HFFc6 (cell line): ENCODE data around the gene PER1. TPM values are rescaled to one million over a fixed set of nuclear protein-coding genes. Genes with fewer than 3 reads are reported as not detected.

Source experiments
- DNase-seq: peaks from one replicate; pipeline ENCODE4 v3.0.0-alpha.2; 2018
- H3K27ac Mint-ChIP-seq: 2 replicates; pipeline ENCODE4 v1.8.0; 2020; ENCODE audit warnings: mild to moderate bottlenecking, mixed read lengths
- H3K27me3 Mint-ChIP-seq: 2 replicates; pipeline ENCODE4 v1.8.0; 2021; ENCODE audit warnings: mild to moderate bottlenecking, moderate library complexity, mixed read lengths; ENCODE audit not compliant: insufficient read depth
- H3K36me3 Mint-ChIP-seq: 2 replicates; pipeline ENCODE4 v1.8.0; 2021; ENCODE audit warnings: low read depth, mixed read lengths
- H3K4me1 Mint-ChIP-seq: 2 replicates; pipeline ENCODE4 v1.8.0; 2020; ENCODE audit warnings: low read depth, mixed read lengths
- H3K4me3 Mint-ChIP-seq: 2 replicates; pipeline ENCODE4 v1.8.0; 2020; ENCODE audit warnings: mild to moderate bottlenecking, moderate library complexity, mixed read lengths
- H3K9me3 Mint-ChIP-seq: 2 replicates; pipeline ENCODE4 v1.8.0; 2020; ENCODE audit warnings: mild to moderate bottlenecking, mixed read lengths
- total RNA-seq, 6 experiments: library from RNA; stranded (reverse); fragmentation: NEBNext Ultra II Directional; extraction: Animal tissue kit (Norgen Biotek cat#: 25700); gene quantifications; 2 replicates in 1 of 6; 3 replicates in 5 of 6; pipeline ENCODE4 v1.2.3, GENCODE V29; 2021
- TF ChIP-seq, protein P1 (sequence below): fragments of 200-600 bp; sonication (generic); IDR thresholded peaks from 2 replicates; pipeline ENCODE4 v1.5.0; 2021; ENCODE audit warnings: antibody characterized with exemption, mild to moderate bottlenecking

The PER1 gene
- total RNA-seq, 6 experiments from 2014 or later = 18.9 to 31.8 (median 26.9) TPM

DNA sequence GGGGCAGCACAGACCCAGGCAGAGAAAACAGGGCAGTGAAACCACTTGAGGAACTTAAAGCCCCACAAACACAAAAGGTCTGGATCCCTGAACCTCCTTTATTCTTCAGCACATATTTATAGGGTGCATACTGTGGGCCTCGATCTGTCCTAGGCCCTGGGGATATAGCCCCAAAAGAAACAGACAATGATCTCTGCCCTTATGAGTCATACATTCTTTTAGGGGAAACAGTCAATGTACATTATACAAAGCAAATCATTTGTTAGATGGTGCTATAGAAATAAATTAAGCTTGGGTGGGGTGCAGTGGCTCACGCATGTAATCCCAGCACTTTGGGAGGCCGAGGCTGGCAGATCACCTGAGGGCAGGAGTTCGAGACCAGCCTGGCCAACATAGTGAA, 18.3 kb downstream of the PER1 start:
- Mint-ChIP-seq H3K36me3 (no peaks in the 10 kb centered on the region), H3K27ac (peak overlapping the region; percentile 43), H3K9me3 (no peaks in the 10 kb centered on the region), H3K4me1 (peaks cover 28% of the 10 kb centered on the region), H3K4me3 (no peak overlapping the region), H3K27me3 (peaks cover 1% of the 10 kb centered on the region)
- no peak for DNase-seq
- TF ChIP-seq, protein P1, sequence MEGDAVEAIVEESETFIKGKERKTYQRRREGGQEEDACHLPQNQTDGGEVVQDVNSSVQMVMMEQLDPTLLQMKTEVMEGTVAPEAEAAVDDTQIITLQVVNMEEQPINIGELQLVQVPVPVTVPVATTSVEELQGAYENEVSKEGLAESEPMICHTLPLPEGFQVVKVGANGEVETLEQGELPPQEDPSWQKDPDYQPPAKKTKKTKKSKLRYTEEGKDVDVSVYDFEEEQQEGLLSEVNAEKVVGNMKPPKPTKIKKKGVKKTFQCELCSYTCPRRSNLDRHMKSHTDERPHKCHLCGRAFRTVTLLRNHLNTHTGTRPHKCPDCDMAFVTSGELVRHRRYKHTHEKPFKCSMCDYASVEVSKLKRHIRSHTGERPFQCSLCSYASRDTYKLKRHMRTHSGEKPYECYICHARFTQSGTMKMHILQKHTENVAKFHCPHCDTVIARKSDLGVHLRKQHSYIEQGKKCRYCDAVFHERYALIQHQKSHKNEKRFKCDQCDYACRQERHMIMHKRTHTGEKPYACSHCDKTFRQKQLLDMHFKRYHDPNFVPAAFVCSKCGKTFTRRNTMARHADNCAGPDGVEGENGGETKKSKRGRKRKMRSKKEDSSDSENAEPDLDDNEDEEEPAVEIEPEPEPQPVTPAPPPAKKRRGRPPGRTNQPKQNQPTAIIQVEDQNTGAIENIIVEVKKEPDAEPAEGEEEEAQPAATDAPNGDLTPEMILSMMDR = no peak

DNA sequence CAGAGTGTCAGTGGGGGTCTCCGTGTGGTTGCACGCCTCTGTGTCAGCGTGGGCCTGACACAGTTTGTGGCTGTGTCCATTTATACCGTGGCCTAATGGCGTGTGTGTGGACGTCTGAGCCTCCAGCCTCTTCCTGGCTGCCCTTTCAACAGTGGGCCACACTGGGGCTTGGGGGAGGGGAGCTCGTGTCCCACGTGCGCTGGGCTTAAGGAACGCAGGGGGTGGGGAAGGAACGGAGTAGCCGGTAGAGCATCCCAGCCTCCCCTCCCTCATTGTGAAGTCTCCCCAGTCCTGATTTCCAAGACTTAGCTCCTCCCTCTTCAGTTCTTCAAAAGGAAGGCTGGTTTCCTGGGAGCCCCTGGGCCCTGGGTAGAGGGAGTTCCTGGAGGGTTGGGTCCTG, 18.8 kb downstream of the PER1 start:
- Mint-ChIP-seq H3K4me1 (peaks cover 28% of the 10 kb centered on the region), H3K36me3 (no peaks in the 10 kb centered on the region), H3K27ac (0 out of 2 replicates have a peak overlapping the region, but pooled peaks have one; percentile 43), H3K4me3 (no peak overlapping the region), H3K27me3 (peaks cover 1% of the 10 kb centered on the region), H3K9me3 (no peaks in the 10 kb centered on the region)
- TF ChIP-seq, protein P1 = no peak
- no peak for DNase-seq

DNA sequence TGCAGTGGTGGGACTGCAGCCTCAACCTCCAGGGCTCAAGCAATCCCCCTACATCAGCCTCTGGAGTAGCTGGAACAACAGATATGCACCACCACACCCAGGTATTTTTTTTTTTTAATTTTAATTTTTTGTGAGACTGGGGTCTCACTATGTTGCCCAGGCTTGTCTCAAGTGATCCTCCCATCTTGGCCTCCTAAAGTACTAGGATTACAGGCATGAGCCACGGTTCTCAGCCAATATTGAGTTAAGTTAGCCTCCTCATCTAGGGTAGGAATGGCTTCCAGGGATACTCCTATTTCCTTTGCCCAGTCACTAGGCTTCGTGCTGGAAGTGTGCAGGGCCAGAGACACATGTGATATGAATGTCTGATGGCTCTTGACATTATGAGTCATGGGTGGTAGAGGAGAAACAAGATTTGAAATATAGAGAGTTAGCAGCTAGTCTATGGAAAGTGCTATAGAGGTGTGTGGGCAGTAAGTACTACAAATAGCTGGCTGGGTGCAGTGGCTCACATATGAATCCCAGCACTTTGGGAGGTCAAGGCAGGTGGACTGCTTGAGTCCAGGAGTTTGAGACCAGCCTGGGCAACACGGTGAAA, 20.3 kb downstream of the PER1 start:
- Mint-ChIP-seq H3K36me3 (no peaks in the 10 kb centered on the region), H3K4me3 (no peak overlapping the region), H3K9me3 (no peaks in the 10 kb centered on the region), H3K27ac (peak overlapping the region; percentile 29; the same call in 1 of the 2 replicates), H3K4me1 (peaks cover 34% of the 10 kb centered on the region), H3K27me3 (peaks cover 1% of the 10 kb centered on the region)
- DNase-seq = peak; percentile 58
- TF ChIP-seq, protein P1 = no peak

DNA sequence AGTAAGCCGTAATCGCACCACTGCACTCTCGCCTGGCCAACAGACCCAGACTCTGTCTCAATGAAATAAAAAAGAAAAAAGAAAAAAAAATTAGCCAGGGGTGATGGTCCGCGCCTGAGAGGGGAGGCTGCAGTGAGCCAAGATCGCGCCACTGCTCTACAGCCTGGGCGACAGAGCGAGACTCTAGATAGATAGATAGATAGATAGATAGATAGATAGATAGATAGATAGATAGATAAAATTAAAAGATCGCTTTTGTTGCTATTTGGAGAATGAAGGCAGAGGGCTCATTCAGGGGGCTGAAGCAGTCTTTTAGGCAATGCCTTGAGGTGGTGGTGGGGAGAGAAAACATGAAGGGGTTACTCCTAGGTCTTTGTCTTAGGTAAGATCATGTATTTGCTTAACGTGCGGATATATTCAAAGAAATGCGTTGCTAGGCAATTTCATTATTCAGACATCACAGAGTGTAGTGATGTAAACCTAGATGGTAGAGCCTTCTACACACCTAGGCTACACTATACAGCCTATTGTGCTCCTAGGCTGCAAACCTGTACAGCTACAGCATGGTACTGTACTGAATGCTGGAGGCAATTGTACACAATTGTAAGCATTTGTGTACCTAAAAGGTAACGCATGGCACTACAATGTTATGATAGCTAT, 23.9 kb downstream of the PER1 start:
- Mint-ChIP-seq H3K27ac (no peak overlapping the region), H3K4me3 (no peak overlapping the region), H3K36me3 (no peaks in the 10 kb centered on the region), H3K4me1 (peaks cover 55% of the 10 kb centered on the region), H3K9me3 (no peaks in the 10 kb centered on the region), H3K27me3 (peaks cover 4% of the 10 kb centered on the region)
- TF ChIP-seq, protein P1 = no peak
- no peak for DNase-seq

DNA sequence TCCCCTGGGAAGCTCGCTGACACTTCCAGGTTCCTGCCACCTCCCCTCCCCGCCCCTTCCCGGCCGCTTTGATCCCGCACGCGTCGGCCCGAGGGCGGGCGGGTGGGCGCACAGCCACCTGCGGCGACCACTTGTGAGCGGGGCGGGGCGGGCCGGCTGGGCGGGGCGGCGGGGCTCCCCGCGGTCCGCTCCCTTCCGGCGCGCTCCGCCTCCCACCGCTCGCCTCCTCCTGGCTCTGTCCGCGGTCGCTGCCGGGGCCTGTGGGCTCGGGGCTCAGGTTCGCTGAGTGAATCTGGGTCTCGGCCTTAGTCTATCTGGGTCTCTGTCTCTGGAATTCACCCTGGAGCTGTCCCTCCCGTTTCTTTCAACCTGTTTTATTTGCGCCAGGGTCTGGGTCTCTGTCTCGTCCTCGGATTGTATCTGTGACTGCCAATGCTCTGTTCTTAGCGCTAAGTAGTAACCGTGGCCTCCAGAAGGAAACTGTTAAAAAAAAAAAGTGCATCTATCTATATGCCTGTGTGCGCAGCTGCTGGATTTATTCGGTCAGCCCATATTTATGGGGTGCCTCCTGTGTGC, 25.6 kb downstream of the PER1 start:
- Mint-ChIP-seq H3K4me3 (peak overlapping the region; percentile 88), H3K27me3 (peaks cover 2% of the 10 kb centered on the region), H3K9me3 (no peaks in the 10 kb centered on the region), H3K27ac (peak overlapping the region; percentile 72), H3K4me1 (peaks cover 53% of the 10 kb centered on the region), H3K36me3 (no peaks in the 10 kb centered on the region)
- DNase-seq = no peak
- TF ChIP-seq, protein P1 = no peak
